Adrenal gland (tissue), 12 donors: ENCODE measurements around the gene SLC26A5. TPM values are rescaled to one million over a fixed set of nuclear protein-coding genes. Genes with fewer than 3 reads are reported as not detected.

Experiments
- DNase-seq, 7 donors: peaks; one replicate each; pipeline ENCODE4 v3.0.0-alpha.2; 2019 to 2020
- H3K27ac ChIP-seq, 5 donors: fragments of 200-600 bp; sonication (generic) in 4 of 5; 1 replicate in 3 of 5; 2 replicates in 2 of 5; pipeline versions ENCODE4 v1.5.1 to v1.8.0; 2016 to 2020; ENCODE audit warnings: mild to moderate bottlenecking in 1 of 5
- H3K27me3 ChIP-seq: fragments of 200-600 bp; 2 replicates; pipeline ENCODE4 v1.8.0; 2021
- H3K36me3 ChIP-seq, 2 donors: fragments of 200-600 bp; replicated peaks in 1 of 2; 1 replicate in 1 of 2; 2 replicates in 1 of 2; pipeline versions ENCODE4 v1.5.1 to v1.8.0; 2018 to 2022
- H3K4me1 ChIP-seq, 2 donors: fragments of 200-600 bp; replicated peaks in 1 of 2; 1 replicate in 1 of 2; 2 replicates in 1 of 2; pipeline versions ENCODE4 v1.5.1 to v1.8.0; 2018 to 2021
- H3K4me3 ChIP-seq, 4 donors: fragments of 200-600 bp; sonication (generic) in 3 of 4; one replicate each; pipeline ENCODE4 v1.5.1; 2016 to 2018
- H3K9me3 ChIP-seq, 3 donors: fragments of 200-600 bp; sonication (generic) in 1 of 3; replicated peaks in 1 of 3; 1 replicate in 2 of 3; 2 replicates in 1 of 3; pipeline versions ENCODE4 v1.5.1 to v1.8.0; 2016 to 2021
- POLR2A ChIP-seq, 2 donors: fragments of 450-650 bp; IDR thresholded peaks; one replicate each; pipeline ENCODE4 v1.6.1; 2017; ENCODE audit warnings: antibody characterized with exemption in 2 of 2, mild to moderate bottlenecking in 2 of 2, moderate library complexity in 1 of 2
- WGBS, 4 donors: extraction: QIAGEN DNeasy Blood & Tissue Kit in 2 of 4; methylation state at CpG; one replicate each; pipeline versions ENCODE4 v1.1.5 to v1.1.7; 2013 to 2017; 5-methylcytosine and 5-hydroxymethylcytosine counted together
- intact Hi-C, 2 donors: fragments of 100-400 bp; cut with DNase I; formaldehyde crosslinking; loops; one replicate each; pipeline versions ENCODE4 v1.14.1 to v1.15.0; 2022 to 2023
- polyA plus RNA-seq, 3 donors: library from polyadenylated mRNA; stranded (reverse); fragments of 200-250 nt in 2 of 3; fragments of 350-450 nt in 1 of 3; fragmentation: Illumina TruSeq in 1 of 3; extraction: RNeasy Lipid Tissue Mini Kit (QIAGEN cat#74804) in 1 of 3; gene quantifications; one replicate each; pipeline ENCODE4 v1.2.3, GENCODE V29; 2013 to 2014
- total RNA-seq, 9 donors: library from RNA; depleted of rRNA in 4 of 9; stranded (reverse); fragments of >200 nt in 4 of 9; fragments of 120-200 nt in 1 of 9; fragmentation: NEBNext Ultra II Directional in 1 of 9; extraction: Animal tissue kit (Norgen Biotek cat#: 25700) in 1 of 9; gene quantifications; one replicate each; pipeline versions ENCODE4 v1.1.0 to v1.2.4, GENCODE V29; 2013 to 2023
- TF ChIP-seq, protein P1 (sequence below), 6 experiments: fragments of 450-650 bp in 4 of 6; fragments of 200-600 bp in 2 of 6; sonication (generic) in 1 of 6; IDR thresholded peaks; 1 replicate in 5 of 6; 2 replicates in 1 of 6; pipeline versions ENCODE4 v1.5.1 to v1.8.0; 2016 to 2021; ENCODE audit warnings: antibody characterized with exemption in 6 of 6, mild to moderate bottlenecking in 2 of 6, moderate library complexity in 1 of 6
- donor health status: healthy with polysubstance abuse.
- donor health status: Bipolar disorder and iron deficiency.
- donor health status: DM: yes; HTN: yes; CAD: no.
- donor health status: DM: no; HTN: no; CAD: no.
- donor health status: DM: no; HTN: no; CAD: no.
- donor health status: DM: yes; HTN: yes; CAD: no.

SLC26A5 gene
- total and polyA plus RNA-seq, 12 donors = 0.14 to 0.56 (median 0.34) TPM; not detected in 3

DNA sequence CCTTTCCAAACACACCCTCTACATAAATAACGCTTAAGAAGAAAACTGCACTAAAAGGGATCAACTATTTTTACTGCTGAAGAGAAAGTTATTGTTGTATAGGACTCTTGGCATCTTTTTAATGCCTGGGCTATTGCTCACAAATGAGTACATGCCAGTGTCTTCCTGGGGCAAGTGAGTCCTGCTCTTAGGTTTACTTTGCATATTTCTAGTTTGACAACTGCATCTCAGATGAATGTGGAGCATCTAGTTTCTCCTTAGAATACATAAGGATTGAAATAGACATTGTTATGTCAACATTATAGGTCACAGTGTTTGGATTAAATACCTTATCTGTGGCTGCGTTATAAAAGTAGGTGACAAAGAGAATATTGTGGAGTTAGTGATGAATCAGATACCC, 54.0 kb downstream of the SLC26A5 start:
- TF ChIP-seq POLR2A (IDR thresholded peaks at IDR 0.05) = no peak
- TF ChIP-seq, protein P1, sequence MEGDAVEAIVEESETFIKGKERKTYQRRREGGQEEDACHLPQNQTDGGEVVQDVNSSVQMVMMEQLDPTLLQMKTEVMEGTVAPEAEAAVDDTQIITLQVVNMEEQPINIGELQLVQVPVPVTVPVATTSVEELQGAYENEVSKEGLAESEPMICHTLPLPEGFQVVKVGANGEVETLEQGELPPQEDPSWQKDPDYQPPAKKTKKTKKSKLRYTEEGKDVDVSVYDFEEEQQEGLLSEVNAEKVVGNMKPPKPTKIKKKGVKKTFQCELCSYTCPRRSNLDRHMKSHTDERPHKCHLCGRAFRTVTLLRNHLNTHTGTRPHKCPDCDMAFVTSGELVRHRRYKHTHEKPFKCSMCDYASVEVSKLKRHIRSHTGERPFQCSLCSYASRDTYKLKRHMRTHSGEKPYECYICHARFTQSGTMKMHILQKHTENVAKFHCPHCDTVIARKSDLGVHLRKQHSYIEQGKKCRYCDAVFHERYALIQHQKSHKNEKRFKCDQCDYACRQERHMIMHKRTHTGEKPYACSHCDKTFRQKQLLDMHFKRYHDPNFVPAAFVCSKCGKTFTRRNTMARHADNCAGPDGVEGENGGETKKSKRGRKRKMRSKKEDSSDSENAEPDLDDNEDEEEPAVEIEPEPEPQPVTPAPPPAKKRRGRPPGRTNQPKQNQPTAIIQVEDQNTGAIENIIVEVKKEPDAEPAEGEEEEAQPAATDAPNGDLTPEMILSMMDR (IDR thresholded peaks at IDR 0.05) = no peak
- Histone ChIP-seq H3K4me1 (no peaks in the 10 kb centered on the region), H3K36me3 (no peaks in the 10 kb centered on the region), H3K27ac (no peak overlapping the region), H3K4me3 (no peak overlapping the region), H3K9me3 (no peaks in the 10 kb centered on the region), H3K27me3 (no peaks in the 10 kb centered on the region)
- 65 to 86% (median 80%) methylated on average over 2 of the region's 2 CpGs for WGBS, 4 donors
- intact Hi-C loops = no loop called here
- no peak for DNase-seq

GRCh38 chr7:103391150-103391549, 54.9 kb downstream of the SLC26A5 start:
- no peaks in the 10 kb centered on the region for H3K4me1 ChIP-seq
- H3K9me3 ChIP-seq = no peaks in the 10 kb centered on the region
- DNase-seq = no peak
- TF ChIP-seq POLR2A (IDR thresholded peaks at IDR 0.05) = no peak
- TF ChIP-seq, protein P1 (IDR thresholded peaks at IDR 0.05) = no peak
- WGBS, 4 donors = 89 to 95% (median 92%) methylated on average over 4 to 5 of the region's 5 CpGs
- H3K36me3 ChIP-seq = no peaks in the 10 kb centered on the region
- no peaks in the 10 kb centered on the region for H3K27me3 ChIP-seq
- intact Hi-C loops = no loop called here
- H3K27ac ChIP-seq = no peak overlapping the region
- no peak overlapping the region for H3K4me3 ChIP-seq

- no peaks in the 10 kb centered on the region for H3K9me3 ChIP-seq
- 72 to 88% (median 81%) methylated on average over 3 of the region's 3 CpGs for WGBS, 4 donors
- no peak overlapping the region for H3K27ac ChIP-seq
- no peaks in the 10 kb centered on the region for H3K36me3 ChIP-seq
- TF ChIP-seq POLR2A (IDR thresholded peaks at IDR 0.05) = no peak
- TF ChIP-seq, protein P1 (IDR thresholded peaks at IDR 0.05) = no peak
- no peak for DNase-seq
- intact Hi-C loops = no loop called here
- H3K4me3 ChIP-seq = no peak overlapping the region
- no peaks in the 10 kb centered on the region for H3K4me1 ChIP-seq
- H3K27me3 ChIP-seq = no peaks in the 10 kb centered on the region
These were observed 56.7 kb downstream of the SLC26A5 start for GRCh38 chr7:103389263-103389662.

DNA sequence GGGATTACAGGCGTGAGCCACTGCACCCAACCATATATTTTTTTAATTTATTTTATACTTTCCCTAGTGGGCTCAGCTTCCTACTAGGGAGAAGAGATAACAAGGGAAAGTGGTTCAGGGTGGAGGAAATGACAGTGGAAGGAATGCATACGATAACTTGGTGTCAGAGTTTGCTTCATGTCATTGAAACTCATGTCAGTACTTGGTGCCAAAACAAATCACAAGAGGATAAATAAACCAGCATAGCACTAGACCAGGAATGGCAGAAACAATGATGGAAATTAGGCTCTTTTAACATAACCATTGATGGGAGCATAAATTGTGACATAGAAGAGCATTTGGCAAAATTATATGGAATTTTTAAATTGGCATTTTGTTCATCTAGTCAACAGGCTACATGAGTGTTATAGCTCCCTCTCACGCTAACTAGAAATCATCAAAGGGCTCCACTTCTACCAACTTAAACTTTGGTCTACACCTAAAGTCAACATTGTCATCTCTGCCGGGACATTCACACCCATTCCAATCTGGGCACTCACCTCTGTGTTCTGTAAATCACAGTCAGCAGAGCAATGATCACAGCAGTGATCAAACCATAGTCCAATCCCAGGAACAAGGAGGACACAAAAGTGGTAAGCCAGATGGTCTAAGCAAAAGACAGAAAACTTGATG, 57.4 kb downstream of the SLC26A5 start:
- DNase-seq = no peak
- Histone ChIP-seq H3K9me3 (no peaks in the 10 kb centered on the region), H3K4me3 (no peak overlapping the region), H3K27me3 (no peaks in the 10 kb centered on the region), H3K4me1 (no peaks in the 10 kb centered on the region), H3K36me3 (no peaks in the 10 kb centered on the region), H3K27ac (no peak overlapping the region)
- TF ChIP-seq, protein P1 (IDR thresholded peaks at IDR 0.05) = no peak
- 64 to 83% (median 80%) methylated on average over 4 of the region's 4 CpGs for WGBS, 4 donors
- intact Hi-C loops = no loop called here
